Fibroblast of the aortic adventitia (primary cell): Measurements from ENCODE around the gene NXT1. TPM values are rescaled to one million over a fixed set of nuclear protein-coding genes. Genes with fewer than 3 reads are reported as not detected.

Experiments used
- DNase-seq: peaks from one replicate; pipeline ENCODE4 v3.0.0-alpha.2; 2010; ENCODE audit warnings: low read depth
- H3K4me3 ChIP-seq: 2 replicates; pipeline ENCODE4 v1.5.1; 2011; ENCODE audit warnings: low read depth, mild to moderate bottlenecking, control low read depth, low read length, moderate library complexity
- CTCF ChIP-seq: IDR thresholded peaks from 2 replicates; pipeline ENCODE4 v1.5.1; 2011; ENCODE audit warnings: mild to moderate bottlenecking, low read length, control low read depth, inconsistent platforms; ENCODE audit not compliant: insufficient read depth
- total RNA-seq: library from RNA; depleted of rRNA; stranded (reverse); fragments of >200 nt; gene quantifications from 2 replicates; pipeline ENCODE4 v1.2.3, GENCODE V29; 2012; ENCODE audit warnings: low replicate concordance

NXT1 gene
- total RNA-seq, 1 donor: 30.8 TPM

- DNase-seq: no peak
- no peak for TF ChIP-seq CTCF
- no peak overlapping the region for H3K4me3 ChIP-seq
These were observed 31.3 kb downstream of the NXT1 start for GRCh38 chr20:23381876-23382275.

- no peak for TF ChIP-seq CTCF
- no peak for DNase-seq
- H3K4me3 ChIP-seq: no peak overlapping the region
These were observed 35.9 kb downstream of the NXT1 start for GRCh38 chr20:23386304-23387117.

GRCh38 chr20:23387118-23387443 is 36.5 kb downstream of the NXT1 start:
- DNase-seq: no peak
- TF ChIP-seq CTCF: no peak
- H3K4me3 ChIP-seq: no peak overlapping the region

GRCh38 chr20:23390091-23390774 is 39.6 kb downstream of the NXT1 start:
- H3K4me3 ChIP-seq: no peak overlapping the region
- DNase-seq: no peak
- no peak for TF ChIP-seq CTCF

- H3K4me3 ChIP-seq: no peak overlapping the region
- TF ChIP-seq CTCF: no peak
- no peak for DNase-seq
These were observed 41.2 kb downstream of the NXT1 start for GRCh38 chr20:23391707-23392310.

GRCh38 chr20:23393996-23394775 is 43.6 kb downstream of the NXT1 start:
- no peak overlapping the region for H3K4me3 ChIP-seq
- no peak for DNase-seq
- TF ChIP-seq CTCF: no peak
